Neural cell (in vitro differentiated cells): ENCODE measurements around the gene SLAIN1.

ENCODE experiments used
- CTCF ChIP-seq: fragments of 450-650 bp; IDR thresholded peaks from 2 replicates; pipeline ENCODE4 v1.5.1; 2014; ENCODE audit warnings: antibody characterized with exemption, mild to moderate bottlenecking, moderate library complexity; ENCODE audit not compliant: poor library complexity, severe bottlenecking
- EZH2 ChIP-seq: fragments of 200-600, 300-800 bp; shearing (Covaris generic), sonication (generic); IDR thresholded peaks from 2 replicates; pipeline ENCODE4 v1.6.1; 2014; ENCODE audit warnings: antibody characterized with exemption, low read length, borderline replicate concordance, mild to moderate bottlenecking; ENCODE audit not compliant: insufficient read depth, poor library complexity, severe bottlenecking
- MXI1 ChIP-seq: fragments of 450-650 bp; conservative IDR thresholded peaks from 2 replicates; pipeline ENCODE4 v1.6.1; 2014; ENCODE audit warnings: antibody characterized with exemption, mild to moderate bottlenecking; ENCODE audit not compliant: poor library complexity, severe bottlenecking
- POLR2AphosphoS5 ChIP-seq: IDR thresholded peaks from 2 replicates; pipeline ENCODE4 v1.6.1; 2012
- TAF1 ChIP-seq: IDR thresholded peaks from 2 replicates; pipeline ENCODE4 v1.6.1; 2012; ENCODE audit warnings: low read depth

- TF ChIP-seq CTCF (no peak), POLR2AphosphoS5 (no peak), EZH2 (no peak), MXI1 (no peak), TAF1 (no peak)
Observed at GRCh38 chr13:77729502-77730221, 32.2 kb downstream of the SLAIN1 start.
